Stomach (tissue), 9 donors: ENCODE measurements around the gene PSMG1. TPM values are rescaled to one million over a fixed set of nuclear protein-coding genes. Genes with fewer than 3 reads are reported as not detected.

Experiments
- DNase-seq, 2 donors: peaks; one replicate each; pipeline versions ENCODE4 v3.0.0 to v3.0.0-alpha.2; 2013 to 2019
- H3K27ac ChIP-seq, 5 donors: fragments of 200-600 bp in 4 of 5; sonication (generic) in 4 of 5; one replicate each; pipeline ENCODE4 v1.5.1; 2013 to 2019; ENCODE audit warnings: mild to moderate bottlenecking in 1 of 5, moderate library complexity in 1 of 5
- H3K27me3 ChIP-seq, 3 donors: fragments of 200-600 bp; sonication (generic); one replicate each; pipeline ENCODE4 v1.5.1; 2017 to 2019; ENCODE audit warnings: mixed run types in 1 of 3
- H3K36me3 ChIP-seq, 4 donors: fragments of 200-600 bp; sonication (generic); 1 replicate in 3 of 4; 2 replicates in 1 of 4; pipeline ENCODE4 v1.5.1; 2016 to 2019
- H3K4me1 ChIP-seq, 4 donors: fragments of 200-600 bp; sonication (generic); one replicate each; pipeline ENCODE4 v1.5.1; 2016 to 2019
- H3K4me3 ChIP-seq, 4 donors: fragments of 200-600 bp; sonication (generic) in 3 of 4; one replicate each; pipeline ENCODE4 v1.5.1; 2016 to 2019; ENCODE audit warnings: mild to moderate bottlenecking in 1 of 4
- H3K9me3 ChIP-seq, 4 donors: fragments of 200-600 bp; sonication (generic); one replicate each; pipeline ENCODE4 v1.5.1; 2016 to 2019
- CTCF ChIP-seq, 7 experiments: fragments of 450-650 bp in 4 of 7; fragments of 200-600 bp in 3 of 7; sonication (generic) in 3 of 7; IDR thresholded peaks; one replicate each; pipeline ENCODE4 v1.5.1; 2016 to 2019; ENCODE audit warnings: antibody characterized with exemption in 7 of 7, control low read depth in 2 of 7, mild to moderate bottlenecking in 1 of 7
- EP300 ChIP-seq: sonication (generic); formaldehyde crosslinking; IDR thresholded peaks from one replicate; pipeline ENCODE4 v1.6.1; 2017; ENCODE audit warnings: antibody characterized with exemption
- POLR2A ChIP-seq, 4 donors: fragments of 450-650 bp; IDR thresholded peaks; one replicate each; pipeline ENCODE4 v1.6.1; 2016; ENCODE audit warnings: antibody characterized with exemption in 4 of 4, control low read depth in 2 of 4, mild to moderate bottlenecking in 1 of 4, moderate library complexity in 1 of 4
- POLR2AphosphoS5 ChIP-seq, 3 donors: sonication (generic); formaldehyde crosslinking; IDR thresholded peaks; one replicate each; pipeline ENCODE4 v1.6.1; 2016; ENCODE audit warnings: antibody characterized with exemption in 3 of 3
- WGBS, 5 donors: extraction: QIAGEN DNeasy Blood & Tissue Kit in 3 of 5; methylation state at CpG; one replicate each; pipeline versions ENCODE4 v1.1.5 to v1.1.7; 2013 to 2018; 5-methylcytosine and 5-hydroxymethylcytosine counted together
- intact Hi-C: fragments of 100-400 bp; cut with DNase I; formaldehyde crosslinking; loops from one replicate; pipeline ENCODE4 v1.15.1; 2023; ENCODE audit warnings: low total_unique reads
- polyA plus RNA-seq, 3 donors: library from polyadenylated mRNA; stranded (reverse); fragments of 200-250 nt; gene quantifications; one replicate each; pipeline ENCODE4 v1.2.3, GENCODE V29; 2013
- total RNA-seq, 5 donors: library from RNA; depleted of rRNA; stranded (reverse); fragments of >200 nt; gene quantifications; one replicate each; pipeline versions ENCODE4 v1.1.0 to v1.2.3, GENCODE V29; 2014 to 2016
- donor health status: healthy with polysubstance abuse.
- donor health status: Bipolar disorder and iron deficiency.
- donor health status: healthy.

The PSMG1 gene
- total and polyA plus RNA-seq, 8 donors, result 11.6 to 53.2 (median 32.5) TPM; not detected in 1

- Histone ChIP-seq H3K36me3 (peaks cover 38 to 88% (median 80%) of the 10 kb centered on the region in 4 donors), H3K4me1 (no peaks in the 10 kb centered on the region), H3K27me3 (no peaks in the 10 kb centered on the region), H3K4me3 (no peak overlapping the region), H3K27ac (no peak overlapping the region), H3K9me3 (no peaks in the 10 kb centered on the region)
- TF ChIP-seq POLR2A (IDR thresholded peaks at IDR 0.05) (no peak), POLR2AphosphoS5 (IDR thresholded peaks at IDR 0.05) (no peak)
- 91 to 97% (median 96%) methylated on average over 1 of the region's 1 CpG for WGBS, 5 donors
- DNase-seq, result no peak
- intact Hi-C loops, result no loop called here
Observed at GRCh38 chr21:39196838-39197237, 13.6 kb upstream of the PSMG1 start.

- H3K9me3 ChIP-seq, result no peaks in the 10 kb centered on the region
- intact Hi-C loops, result no loop called here
- WGBS, 5 donors, result 77 to 87% (median 83%) methylated on average over 7 of the region's 7 CpGs
- H3K27me3 ChIP-seq, result no peaks in the 10 kb centered on the region
- TF ChIP-seq CTCF (IDR thresholded peaks at IDR 0.05), result no peak
- no peak for TF ChIP-seq POLR2AphosphoS5 (IDR thresholded peaks at IDR 0.05)
- no peak for TF ChIP-seq EP300
- no peak for TF ChIP-seq POLR2A (IDR thresholded peaks at IDR 0.05)
- no peak overlapping the region for H3K27ac ChIP-seq
- H3K4me1 ChIP-seq, result no peaks in the 10 kb centered on the region
- DNase-seq, result no peak
- H3K36me3 ChIP-seq, result peaks cover 32 to 82% (median 76%) of the 10 kb centered on the region in 4 donors
- no peak overlapping the region for H3K4me3 ChIP-seq
Observed at GRCh38 chr21:39196310-39196709, 13.1 kb upstream of the PSMG1 start.

GRCh38 chr21:39193380-39193779, 10.1 kb upstream of the PSMG1 start:
- DNase-seq, result no peak
- TF ChIP-seq EP300 (no peak), CTCF (IDR thresholded peaks at IDR 0.05) (no peak), POLR2AphosphoS5 (IDR thresholded peaks at IDR 0.05) (no peak), POLR2A (IDR thresholded peaks at IDR 0.05) (no peak)
- intact Hi-C loops, result no loop called here
- Histone ChIP-seq H3K4me3 (no peak overlapping the region), H3K27ac (no peak overlapping the region), H3K27me3 (no peaks in the 10 kb centered on the region), H3K36me3 (peaks cover 14 to 53% (median 49%) of the 10 kb centered on the region in 4 donors), H3K4me1 (no peaks in the 10 kb centered on the region), H3K9me3 (no peaks in the 10 kb centered on the region)
- WGBS, 5 donors, result 82 to 99% (median 96%) methylated on average over 1 of the region's 1 CpG

GRCh38 chr21:39189857-39190604, 6.8 kb upstream of the PSMG1 start:
- intact Hi-C loops, result no loop called here
- Histone ChIP-seq H3K27ac (no peak overlapping the region), H3K9me3 (no peaks in the 10 kb centered on the region), H3K36me3 (peaks cover 0 to 20% (median 17%) of the 10 kb centered on the region in 4 donors), H3K4me3 (no peak overlapping the region), H3K4me1 (peaks cover 0 to under 1% (median 0%) of the 10 kb centered on the region in 4 donors), H3K27me3 (no peaks in the 10 kb centered on the region)
- no peak for TF ChIP-seq CTCF (IDR thresholded peaks at IDR 0.05)
- no peak for TF ChIP-seq POLR2A (IDR thresholded peaks at IDR 0.05)
- TF ChIP-seq EP300, result no peak
- no peak for TF ChIP-seq POLR2AphosphoS5 (IDR thresholded peaks at IDR 0.05)
- DNase-seq, result no peak
